Neural progenitor cell (in vitro differentiated cells): Measurements from ENCODE around the gene RSU1.

Experiments used
- CTCF ChIP-seq: fragments of 200-600 bp; sonication (generic); IDR thresholded peaks from 2 replicates; pipeline ENCODE4 v1.5.1; 2017; ENCODE audit warnings: antibody characterized with exemption, mild to moderate bottlenecking
- EZH2 ChIP-seq: fragments of 200-600 bp; sonication (generic); IDR thresholded peaks from 2 replicates; pipeline ENCODE4 v1.6.1; 2017; ENCODE audit warnings: antibody characterized with exemption, mild to moderate bottlenecking, moderate library complexity
- EZH2phosphoT487 ChIP-seq: fragments of 200-600 bp; sonication (generic); IDR thresholded peaks from 2 replicates; pipeline ENCODE4 v1.6.1; 2017; ENCODE audit warnings: antibody characterized with exemption

GRCh38 chr10:16751244-16751643 is 66.0 kb downstream of the RSU1 start:
- TF ChIP-seq CTCF (no peak), EZH2phosphoT487 (no peak), EZH2 (no peak)
